BLaER1 (cell line): ENCODE results near the gene HPCAL1.

Experiments used
- H3K27ac ChIP-seq: shearing (Covaris generic); formaldehyde crosslinking; 2 replicates; pipeline ENCODE4 v1.8.1; 2022
- H3K27me3 ChIP-seq: shearing (Covaris generic); formaldehyde crosslinking; 2 replicates; pipeline ENCODE4 v1.8.1; 2022
- H3K36me3 ChIP-seq: shearing (Covaris generic); formaldehyde crosslinking; 2 replicates; pipeline ENCODE4 v1.8.1; 2022
- H3K4me1 ChIP-seq: shearing (Covaris generic); formaldehyde crosslinking; 2 replicates; pipeline ENCODE4 v1.8.1; 2022
- H3K4me2 ChIP-seq: shearing (Covaris generic); formaldehyde crosslinking; 2 replicates; pipeline ENCODE4 v1.8.1; 2022
- H3K4me3 ChIP-seq: shearing (Covaris generic); formaldehyde crosslinking; 2 replicates; pipeline ENCODE4 v1.8.1; 2022
- H3K9ac ChIP-seq: shearing (Covaris generic); formaldehyde crosslinking; 2 replicates; pipeline ENCODE4 v1.8.1; 2022
- H3K9me3 ChIP-seq: shearing (Covaris generic); formaldehyde crosslinking; 2 replicates; pipeline ENCODE4 v1.8.1; 2022
- H4K20me1 ChIP-seq: shearing (Covaris generic); formaldehyde crosslinking; 2 replicates; pipeline ENCODE4 v1.8.1; 2022
- Cebpa-rat ChIP-seq: shearing (Covaris generic); IDR thresholded peaks from 2 replicates; pipeline ENCODE4 v1.8.1; 2022

HPCAL1 gene

GRCh38 chr2:10341193-10341592 is 38.5 kb downstream of the HPCAL1 start:
- no peak overlapping the region for H3K27ac ChIP-seq
- peaks cover 95% of the 10 kb centered on the region for H4K20me1 ChIP-seq
- no peak overlapping the region for H3K9ac ChIP-seq
- H3K36me3 ChIP-seq = no peaks in the 10 kb centered on the region
- H3K4me2 ChIP-seq = 0 out of 2 replicates have a peak overlapping the region, but pooled peaks have one; percentile 5
- no peak overlapping the region for H3K4me3 ChIP-seq
- TF ChIP-seq Cebpa-rat = no peak
- peaks cover 95% of the 10 kb centered on the region for H3K4me1 ChIP-seq
- H3K27me3 ChIP-seq = no peaks in the 10 kb centered on the region
- no peaks in the 10 kb centered on the region for H3K9me3 ChIP-seq

- Histone ChIP-seq H3K27me3 (no peaks in the 10 kb centered on the region), H4K20me1 (peaks cover 93% of the 10 kb centered on the region), H3K9me3 (no peaks in the 10 kb centered on the region), H3K9ac (no peak overlapping the region), H3K36me3 (no peaks in the 10 kb centered on the region), H3K4me3 (no peak overlapping the region), H3K4me1 (peaks cover 95% of the 10 kb centered on the region), H3K27ac (peak overlapping the region; percentile 30; the same call in 1 of the 2 replicates), H3K4me2 (peak overlapping the region; percentile 87)
- TF ChIP-seq Cebpa-rat = no peak
Observed at GRCh38 chr2:10342245-10342951, 39.7 kb downstream of the HPCAL1 start.

- Histone ChIP-seq H3K9me3 (no peaks in the 10 kb centered on the region), H3K27me3 (no peaks in the 10 kb centered on the region), H3K9ac (no peak overlapping the region), H3K36me3 (no peaks in the 10 kb centered on the region), H3K4me1 (peaks cover 95% of the 10 kb centered on the region), H3K4me2 (peak overlapping the region; percentile 87), H3K4me3 (no peak overlapping the region), H3K27ac (peak overlapping the region; percentile 51), H4K20me1 (peaks cover 93% of the 10 kb centered on the region)
- TF ChIP-seq Cebpa-rat = no peak
Observed at GRCh38 chr2:10343191-10343590, 40.5 kb downstream of the HPCAL1 start.

GRCh38 chr2:10343658-10344057 is 41.0 kb downstream of the HPCAL1 start:
- H4K20me1 ChIP-seq = peaks cover 93% of the 10 kb centered on the region

GRCh38 chr2:10344105-10345066 is 41.7 kb downstream of the HPCAL1 start:
- H3K4me3 ChIP-seq = peak overlapping the region; percentile 33; the same call in 1 of the 2 replicates
- no peaks in the 10 kb centered on the region for H3K36me3 ChIP-seq
- TF ChIP-seq Cebpa-rat = peak; percentile 72; the same call in 1 of the 2 replicates
- H3K27ac ChIP-seq = peak overlapping the region; percentile 51
- no peaks in the 10 kb centered on the region for H3K9me3 ChIP-seq
- peaks cover 90% of the 10 kb centered on the region for H3K4me1 ChIP-seq
- H3K27me3 ChIP-seq = no peaks in the 10 kb centered on the region
- peak overlapping the region; percentile 87 for H3K4me2 ChIP-seq
- peaks cover 92% of the 10 kb centered on the region for H4K20me1 ChIP-seq
- peak overlapping the region; percentile 44 for H3K9ac ChIP-seq

More at GRCh38 chr2:10343658-10344057, 41.0 kb downstream of the HPCAL1 start:
- TF ChIP-seq Cebpa-rat = no peak
- peak overlapping the region; percentile 51 for H3K27ac ChIP-seq
- 0 out of 2 replicates have a peak overlapping the region, but pooled peaks have one; percentile 6 for H3K9ac ChIP-seq
- no peaks in the 10 kb centered on the region for H3K9me3 ChIP-seq
- H3K27me3 ChIP-seq = no peaks in the 10 kb centered on the region
- H3K4me1 ChIP-seq = peaks cover 95% of the 10 kb centered on the region
- no peaks in the 10 kb centered on the region for H3K36me3 ChIP-seq
- peak overlapping the region; percentile 33; the same call in 1 of the 2 replicates for H3K4me3 ChIP-seq
- H3K4me2 ChIP-seq = peak overlapping the region; percentile 87

- Histone ChIP-seq H3K27ac (peak overlapping the region; percentile 51; the same call in 1 of the 2 replicates), H4K20me1 (peaks cover 84% of the 10 kb centered on the region)
Observed at GRCh38 chr2:10345126-10345525, 42.4 kb downstream of the HPCAL1 start.

GRCh38 chr2:10345813-10346212 is 43.1 kb downstream of the HPCAL1 start:
- no peak overlapping the region for H3K9ac ChIP-seq
- H4K20me1 ChIP-seq = peaks cover 77% of the 10 kb centered on the region
- H3K4me1 ChIP-seq = peaks cover 78% of the 10 kb centered on the region
- peak overlapping the region; percentile 87 for H3K4me2 ChIP-seq
- no peaks in the 10 kb centered on the region for H3K36me3 ChIP-seq
- peak overlapping the region; percentile 50; the same call in 1 of the 2 replicates for H3K27ac ChIP-seq
- TF ChIP-seq Cebpa-rat = no peak
- H3K27me3 ChIP-seq = no peaks in the 10 kb centered on the region
- H3K9me3 ChIP-seq = no peaks in the 10 kb centered on the region
- no peak overlapping the region for H3K4me3 ChIP-seq

More at GRCh38 chr2:10345126-10345525, 42.4 kb downstream of the HPCAL1 start:
- peaks cover 83% of the 10 kb centered on the region for H3K4me1 ChIP-seq
- TF ChIP-seq Cebpa-rat = no peak
- H3K4me2 ChIP-seq = peak overlapping the region; percentile 87
- no peaks in the 10 kb centered on the region for H3K9me3 ChIP-seq
- H3K4me3 ChIP-seq = no peak overlapping the region
- H3K9ac ChIP-seq = peak overlapping the region; percentile 44; the same call in 1 of the 2 replicates
- H3K27me3 ChIP-seq = no peaks in the 10 kb centered on the region
- H3K36me3 ChIP-seq = no peaks in the 10 kb centered on the region

- Histone ChIP-seq H3K4me1 (peaks cover 80% of the 10 kb centered on the region), H3K4me3 (no peak overlapping the region), H3K27ac (no peak overlapping the region), H3K9ac (no peak overlapping the region), H3K9me3 (no peaks in the 10 kb centered on the region), H3K36me3 (no peaks in the 10 kb centered on the region), H3K4me2 (peak overlapping the region; percentile 87), H3K27me3 (no peaks in the 10 kb centered on the region), H4K20me1 (peaks cover 75% of the 10 kb centered on the region)
- TF ChIP-seq Cebpa-rat = no peak
Observed at GRCh38 chr2:10346929-10347561, 44.3 kb downstream of the HPCAL1 start.

- H3K9ac ChIP-seq = no peak overlapping the region
- no peaks in the 10 kb centered on the region for H3K27me3 ChIP-seq
- no peaks in the 10 kb centered on the region for H3K9me3 ChIP-seq
- H3K27ac ChIP-seq = no peak overlapping the region
- H3K4me3 ChIP-seq = no peak overlapping the region
- H3K4me1 ChIP-seq = peaks cover 83% of the 10 kb centered on the region
- peak overlapping the region; percentile 87 for H3K4me2 ChIP-seq
- peaks cover 77% of the 10 kb centered on the region for H4K20me1 ChIP-seq
- H3K36me3 ChIP-seq = no peaks in the 10 kb centered on the region
- TF ChIP-seq Cebpa-rat = no peak
Observed at GRCh38 chr2:10347562-10347948, 44.9 kb downstream of the HPCAL1 start.
